HepG2 (cell line): ENCODE measurements around the gene ASPRV1. TPM values are rescaled to one million over a fixed set of nuclear protein-coding genes. Genes with fewer than 3 reads are reported as not detected.
A peak's percentile ranks its signal among the peaks of the same experiment; 100 is the strongest.

ENCODE experiments used
- ARNTL ChIP-seq: sonication (generic); formaldehyde crosslinking; IDR thresholded peaks from 2 replicates; pipeline ENCODE4 v1.4.0; 2020; ENCODE audit warnings: mild to moderate bottlenecking, missing genetic modification reagents
- CBX1 ChIP-seq: IDR thresholded peaks from one replicate; pipeline ENCODE4 v1.6.1; 2016; ENCODE audit warnings: antibody characterized with exemption, low read depth
- FOXA3 ChIP-seq: IDR thresholded peaks from 2 replicates; pipeline ENCODE4 v1.6.1; 2016; ENCODE audit warnings: missing genetic modification reagents, missing compliant biosample characterization
- HDAC6 ChIP-seq: fragments of 200-600 bp; sonication (generic); IDR thresholded peaks from 2 replicates; pipeline ENCODE4 v1.7.0; 2017; ENCODE audit warnings: mild to moderate bottlenecking, antibody characterized with exemption, low read length, low read depth
- HOXA7 ChIP-seq: sonication (generic); formaldehyde crosslinking; IDR thresholded peaks from 2 replicates; pipeline ENCODE4 v1.8.1; 2022; ENCODE audit warnings: mild to moderate bottlenecking, missing genetic modification reagents, moderate library complexity
- MAX ChIP-seq: IDR thresholded peaks from 2 replicates; pipeline ENCODE4 v1.6.1; 2012; ENCODE audit warnings: inconsistent platforms
- MXD4 ChIP-seq: IDR thresholded peaks from 2 replicates; pipeline ENCODE4 v1.6.1; 2016; ENCODE audit warnings: mild to moderate bottlenecking, missing biosample characterization, missing genetic modification reagents
- NCOR1 ChIP-seq: fragments of 200-600 bp; sonication (generic); IDR thresholded peaks from 2 replicates; pipeline ENCODE4 v1.7.0; 2017; ENCODE audit warnings: antibody characterized with exemption, low read length, borderline replicate concordance
- ONECUT2 ChIP-seq: sonication (generic); formaldehyde crosslinking; IDR thresholded peaks from 2 replicates; pipeline ENCODE4 v1.4.0; 2020; ENCODE audit warnings: missing genetic modification reagents
- RAD51 ChIP-seq: fragments of 450-650 bp; IDR thresholded peaks from 2 replicates; pipeline ENCODE4 v1.6.1; 2016; ENCODE audit warnings: borderline replicate concordance
- TBL1XR1 ChIP-seq: fragments of 150-350 bp; IDR thresholded peaks from 2 replicates; pipeline ENCODE4 v1.6.1; 2014; ENCODE audit warnings: borderline replicate concordance, low read length; ENCODE audit not compliant: partially characterized antibody
- TCF12 ChIP-seq, 2 experiments: fragments of 450-650 bp in 1 of 2; sonication (generic) in 1 of 2; formaldehyde crosslinking in 1 of 2; IDR thresholded peaks; 2 replicates each; pipeline versions ENCODE4 v1.6.1 to v1.8.0; 2017 to 2022; ENCODE audit warnings: antibody characterized with exemption in 1 of 2, mild to moderate bottlenecking in 1 of 2, missing genetic modification reagents in 1 of 2, moderate library complexity in 1 of 2
- YEATS4 ChIP-seq: sonication (generic); formaldehyde crosslinking; IDR thresholded peaks from 2 replicates; pipeline ENCODE4 v1.4.0; 2020; ENCODE audit warnings: missing genetic modification reagents, borderline replicate concordance
- ZFX ChIP-seq: sonication (generic); formaldehyde crosslinking; IDR thresholded peaks from 2 replicates; pipeline ENCODE4 v1.4.0; 2020; ENCODE audit warnings: mild to moderate bottlenecking, low read depth, missing genetic modification reagents, moderate library complexity
- ZNF121 ChIP-seq: sonication (generic); formaldehyde crosslinking; IDR thresholded peaks from 2 replicates; pipeline ENCODE4 v1.5.0; 2020; ENCODE audit warnings: mild to moderate bottlenecking, missing genetic modification reagents
- ZNF235 ChIP-seq: sonication (generic); formaldehyde crosslinking; IDR thresholded peaks from 2 replicates; pipeline ENCODE4 v1.8.1; 2023; ENCODE audit warnings: mild to moderate bottlenecking, missing genetic modification reagents, borderline replicate concordance
- ZNF274 ChIP-seq: sonication (generic); formaldehyde crosslinking; IDR thresholded peaks from 2 replicates; pipeline ENCODE4 v1.5.1; 2020; ENCODE audit warnings: mild to moderate bottlenecking, missing genetic modification reagents
- ZNF510 ChIP-seq: sonication (generic); formaldehyde crosslinking; IDR thresholded peaks from 2 replicates; pipeline ENCODE4 v1.4.0; 2020; ENCODE audit warnings: low read depth, mild to moderate bottlenecking, missing genetic modification reagents
- ZNF607 ChIP-seq: sonication (generic); formaldehyde crosslinking; IDR thresholded peaks from 2 replicates; pipeline ENCODE4 v1.5.1; 2020; ENCODE audit warnings: missing genetic modification reagents, mild to moderate bottlenecking, borderline replicate concordance
- ZNF772 ChIP-seq: sonication (generic); formaldehyde crosslinking; IDR thresholded peaks from 2 replicates; pipeline ENCODE4 v1.5.0; 2020; ENCODE audit warnings: mild to moderate bottlenecking, missing genetic modification reagents
- ZSCAN30 ChIP-seq: sonication (generic); formaldehyde crosslinking; IDR thresholded peaks from 2 replicates; pipeline ENCODE4 v1.5.0; 2020; ENCODE audit warnings: mild to moderate bottlenecking, missing genetic modification reagents
- polyA plus RNA-seq, 8 experiments: library from polyadenylated mRNA; depleted of rRNA in 3 of 8; stranded (reverse) in 7 of 8; unstranded in 1 of 8; fragments of >200 nt; fragmentation: Illumina TruSeq in 4 of 8; extraction: Trizol in 4 of 8; gene quantifications; 2 replicates each; pipeline versions ENCODE4 v1.2.1 to v1.2.3, GENCODE V29; 2011 to 2016; ENCODE audit warnings: low read depth in 4 of 8, missing spikeins in 1 of 8, mixed read lengths in 1 of 8; ENCODE audit not compliant: insufficient read depth in 1 of 8
- total RNA-seq, 5 experiments: library from RNA; depleted of rRNA; stranded (reverse); fragments of >200 nt; fragmentation: Illumina TruSeq; extraction: Trizol; gene quantifications; 2 replicates each; pipeline ENCODE4 v1.2.3, GENCODE V29; 2016; ENCODE audit warnings: low read depth in 1 of 5
- TF ChIP-seq, protein P1 (sequence below): sonication (generic); formaldehyde crosslinking; IDR thresholded peaks from 2 replicates; pipeline ENCODE4 v1.9.0; 2022; ENCODE audit warnings: missing genetic modification reagents, mild to moderate bottlenecking, borderline replicate concordance
- TF ChIP-seq, protein P2 (sequence below): IDR thresholded peaks from 2 replicates; pipeline ENCODE4 v1.6.1; 2012; ENCODE audit warnings: low read length, improper control_type of control experiment
- TF ChIP-seq, protein P3 (sequence below): sonication (generic); formaldehyde crosslinking; IDR thresholded peaks from 2 replicates; pipeline ENCODE4 v1.4.0; 2020; ENCODE audit warnings: low read depth, mild to moderate bottlenecking, missing genetic modification reagents

Gene ASPRV1
- total and polyA plus RNA-seq, 2 of the 13 experiments (the other 11 are each of a cell fraction or from before 2014, with no cell fraction given): 0.40 to 0.48 TPM

GRCh38 chr2:69975853-69976462, 14.5 kb upstream of the ASPRV1 start (continued):
- TF ChIP-seq ZFX (CRISPR knock-in tag): peak; percentile 76
- TF ChIP-seq CBX1: no peak
- peak; percentile 93 for TF ChIP-seq MAX
- TF ChIP-seq MXD4 (CRISPR knock-in tag): no peak
- no peak for TF ChIP-seq ZNF607 (CRISPR knock-in tag)
- TF ChIP-seq ZSCAN30 (CRISPR knock-in tag): no peak
- TF ChIP-seq, protein P1, sequence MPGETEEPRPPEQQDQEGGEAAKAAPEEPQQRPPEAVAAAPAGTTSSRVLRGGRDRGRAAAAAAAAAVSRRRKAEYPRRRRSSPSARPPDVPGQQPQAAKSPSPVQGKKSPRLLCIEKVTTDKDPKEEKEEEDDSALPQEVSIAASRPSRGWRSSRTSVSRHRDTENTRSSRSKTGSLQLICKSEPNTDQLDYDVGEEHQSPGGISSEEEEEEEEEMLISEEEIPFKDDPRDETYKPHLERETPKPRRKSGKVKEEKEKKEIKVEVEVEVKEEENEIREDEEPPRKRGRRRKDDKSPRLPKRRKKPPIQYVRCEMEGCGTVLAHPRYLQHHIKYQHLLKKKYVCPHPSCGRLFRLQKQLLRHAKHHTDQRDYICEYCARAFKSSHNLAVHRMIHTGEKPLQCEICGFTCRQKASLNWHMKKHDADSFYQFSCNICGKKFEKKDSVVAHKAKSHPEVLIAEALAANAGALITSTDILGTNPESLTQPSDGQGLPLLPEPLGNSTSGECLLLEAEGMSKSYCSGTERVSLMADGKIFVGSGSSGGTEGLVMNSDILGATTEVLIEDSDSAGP (CRISPR knock-in tag): 0 out of 2 replicates have a peak, but pooled peaks have one; percentile 44
- TF ChIP-seq ZNF274 (CRISPR knock-in tag): no peak
- TF ChIP-seq ZNF510: 0 out of 2 replicates have a peak, but pooled peaks have one; percentile 34
- TF ChIP-seq NCOR1: no peak
- TF ChIP-seq HOXA7: no peak
- TF ChIP-seq ZNF772 (CRISPR knock-in tag): peak; percentile 80; the same call in 1 of the 2 replicates
- TF ChIP-seq FOXA3: no peak
- no peak for TF ChIP-seq ONECUT2 (CRISPR knock-in tag)
- TF ChIP-seq HDAC6: no peak
- 0 out of 2 replicates have a peak, but pooled peaks have one; percentile 2 for TF ChIP-seq YEATS4 (CRISPR knock-in tag)
- TF ChIP-seq, protein P2, sequence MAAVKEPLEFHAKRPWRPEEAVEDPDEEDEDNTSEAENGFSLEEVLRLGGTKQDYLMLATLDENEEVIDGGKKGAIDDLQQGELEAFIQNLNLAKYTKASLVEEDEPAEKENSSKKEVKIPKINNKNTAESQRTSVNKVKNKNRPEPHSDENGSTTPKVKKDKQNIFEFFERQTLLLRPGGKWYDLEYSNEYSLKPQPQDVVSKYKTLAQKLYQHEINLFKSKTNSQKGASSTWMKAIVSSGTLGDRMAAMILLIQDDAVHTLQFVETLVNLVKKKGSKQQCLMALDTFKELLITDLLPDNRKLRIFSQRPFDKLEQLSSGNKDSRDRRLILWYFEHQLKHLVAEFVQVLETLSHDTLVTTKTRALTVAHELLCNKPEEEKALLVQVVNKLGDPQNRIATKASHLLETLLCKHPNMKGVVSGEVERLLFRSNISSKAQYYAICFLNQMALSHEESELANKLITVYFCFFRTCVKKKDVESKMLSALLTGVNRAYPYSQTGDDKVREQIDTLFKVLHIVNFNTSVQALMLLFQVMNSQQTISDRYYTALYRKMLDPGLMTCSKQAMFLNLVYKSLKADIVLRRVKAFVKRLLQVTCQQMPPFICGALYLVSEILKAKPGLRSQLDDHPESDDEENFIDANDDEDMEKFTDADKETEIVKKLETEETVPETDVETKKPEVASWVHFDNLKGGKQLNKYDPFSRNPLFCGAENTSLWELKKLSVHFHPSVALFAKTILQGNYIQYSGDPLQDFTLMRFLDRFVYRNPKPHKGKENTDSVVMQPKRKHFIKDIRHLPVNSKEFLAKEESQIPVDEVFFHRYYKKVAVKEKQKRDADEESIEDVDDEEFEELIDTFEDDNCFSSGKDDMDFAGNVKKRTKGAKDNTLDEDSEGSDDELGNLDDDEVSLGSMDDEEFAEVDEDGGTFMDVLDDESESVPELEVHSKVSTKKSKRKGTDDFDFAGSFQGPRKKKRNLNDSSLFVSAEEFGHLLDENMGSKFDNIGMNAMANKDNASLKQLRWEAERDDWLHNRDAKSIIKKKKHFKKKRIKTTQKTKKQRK: no peak
- TF ChIP-seq, protein P3, sequence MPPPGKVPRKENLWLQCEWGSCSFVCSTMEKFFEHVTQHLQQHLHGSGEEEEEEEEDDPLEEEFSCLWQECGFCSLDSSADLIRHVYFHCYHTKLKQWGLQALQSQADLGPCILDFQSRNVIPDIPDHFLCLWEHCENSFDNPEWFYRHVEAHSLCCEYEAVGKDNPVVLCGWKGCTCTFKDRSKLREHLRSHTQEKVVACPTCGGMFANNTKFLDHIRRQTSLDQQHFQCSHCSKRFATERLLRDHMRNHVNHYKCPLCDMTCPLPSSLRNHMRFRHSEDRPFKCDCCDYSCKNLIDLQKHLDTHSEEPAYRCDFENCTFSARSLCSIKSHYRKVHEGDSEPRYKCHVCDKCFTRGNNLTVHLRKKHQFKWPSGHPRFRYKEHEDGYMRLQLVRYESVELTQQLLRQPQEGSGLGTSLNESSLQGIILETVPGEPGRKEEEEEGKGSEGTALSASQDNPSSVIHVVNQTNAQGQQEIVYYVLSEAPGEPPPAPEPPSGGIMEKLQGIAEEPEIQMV (CRISPR knock-in tag): 0 out of 2 replicates have a peak, but pooled peaks have one; percentile 30
- TF ChIP-seq ZNF235 (CRISPR knock-in tag): no peak
- TF ChIP-seq TCF12 (IDR thresholded peaks at IDR 0.05): no peak
- TF ChIP-seq TCF12 (CRISPR knock-in tag; IDR thresholded peaks at IDR 0.05): no peak
- no peak for TF ChIP-seq TBL1XR1
- no peak for TF ChIP-seq RAD51
- no peak for TF ChIP-seq ZNF121 (CRISPR knock-in tag)
- peak; percentile 58; the same call in 1 of the 2 replicates for TF ChIP-seq ARNTL (CRISPR knock-in tag)
